ENCODE measurements around the gene OAF.

DNA sequence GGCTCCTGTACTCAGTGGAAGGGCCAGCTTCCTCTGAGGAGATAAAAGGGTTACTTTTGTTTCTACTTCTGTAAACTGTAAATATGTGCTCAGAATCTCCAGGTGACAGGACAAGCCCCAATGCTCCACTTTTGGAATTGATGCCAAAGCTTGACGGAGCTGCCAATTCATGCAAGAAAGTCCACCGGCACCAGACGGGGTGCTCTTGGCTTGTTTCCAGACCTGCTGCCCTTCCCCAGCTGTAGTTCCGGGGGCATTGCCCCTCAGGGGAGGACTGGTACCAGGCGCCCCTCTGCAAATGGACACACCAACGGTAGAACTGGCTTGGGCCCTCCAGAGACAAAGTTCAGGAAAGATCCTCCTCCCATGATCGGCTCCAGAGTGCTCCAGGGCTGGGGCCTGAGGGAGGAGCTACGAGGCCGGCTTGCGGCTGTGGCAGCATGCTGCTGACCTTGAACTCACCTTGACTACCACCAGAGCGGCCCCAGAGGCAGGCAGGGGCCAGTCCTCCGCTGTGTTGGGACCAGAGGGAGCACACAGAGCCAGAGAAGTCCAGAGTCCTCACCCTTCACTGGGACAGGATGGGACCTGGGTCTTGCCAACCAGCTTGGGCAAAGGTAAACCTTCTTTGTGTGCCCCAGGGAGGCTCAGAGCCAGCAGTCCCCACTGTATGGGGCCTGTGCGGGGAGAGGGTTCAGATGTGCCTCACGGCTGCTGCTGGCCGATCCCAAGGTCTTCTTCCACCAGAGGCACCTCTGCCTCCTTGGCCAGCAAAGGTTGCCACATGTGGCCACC, 17.8 kb upstream of the OAF start:
- TF ChIP-seq EGR1 (IDR thresholded peaks at IDR 0.05; ENCODE audit: low read depth in 2 of 2) (peak in 1 of 2 donors; percentile 52), YY1 (IDR thresholded peaks at IDR 0.05) (peak; percentile 84), GABPA (IDR thresholded peaks at IDR 0.05 in 1 of 2, conservative IDR thresholded peaks at IDR 0.05 in 1 of 2) (peak in 1 of 2 donors; percentile 62), SP1 (IDR thresholded peaks at IDR 0.05) (peak; percentile 95), REST (IDR thresholded peaks at IDR 0.05) (peak; percentile 65), RXRA (IDR thresholded peaks at IDR 0.05) (peak; percentile 98 to 99)
- TF ChIP-seq, protein P1, sequence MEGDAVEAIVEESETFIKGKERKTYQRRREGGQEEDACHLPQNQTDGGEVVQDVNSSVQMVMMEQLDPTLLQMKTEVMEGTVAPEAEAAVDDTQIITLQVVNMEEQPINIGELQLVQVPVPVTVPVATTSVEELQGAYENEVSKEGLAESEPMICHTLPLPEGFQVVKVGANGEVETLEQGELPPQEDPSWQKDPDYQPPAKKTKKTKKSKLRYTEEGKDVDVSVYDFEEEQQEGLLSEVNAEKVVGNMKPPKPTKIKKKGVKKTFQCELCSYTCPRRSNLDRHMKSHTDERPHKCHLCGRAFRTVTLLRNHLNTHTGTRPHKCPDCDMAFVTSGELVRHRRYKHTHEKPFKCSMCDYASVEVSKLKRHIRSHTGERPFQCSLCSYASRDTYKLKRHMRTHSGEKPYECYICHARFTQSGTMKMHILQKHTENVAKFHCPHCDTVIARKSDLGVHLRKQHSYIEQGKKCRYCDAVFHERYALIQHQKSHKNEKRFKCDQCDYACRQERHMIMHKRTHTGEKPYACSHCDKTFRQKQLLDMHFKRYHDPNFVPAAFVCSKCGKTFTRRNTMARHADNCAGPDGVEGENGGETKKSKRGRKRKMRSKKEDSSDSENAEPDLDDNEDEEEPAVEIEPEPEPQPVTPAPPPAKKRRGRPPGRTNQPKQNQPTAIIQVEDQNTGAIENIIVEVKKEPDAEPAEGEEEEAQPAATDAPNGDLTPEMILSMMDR (IDR thresholded peaks at IDR 0.05; ENCODE audit: low read depth, low read length, missing input control) = no peak
- TF ChIP-seq, protein P2, sequence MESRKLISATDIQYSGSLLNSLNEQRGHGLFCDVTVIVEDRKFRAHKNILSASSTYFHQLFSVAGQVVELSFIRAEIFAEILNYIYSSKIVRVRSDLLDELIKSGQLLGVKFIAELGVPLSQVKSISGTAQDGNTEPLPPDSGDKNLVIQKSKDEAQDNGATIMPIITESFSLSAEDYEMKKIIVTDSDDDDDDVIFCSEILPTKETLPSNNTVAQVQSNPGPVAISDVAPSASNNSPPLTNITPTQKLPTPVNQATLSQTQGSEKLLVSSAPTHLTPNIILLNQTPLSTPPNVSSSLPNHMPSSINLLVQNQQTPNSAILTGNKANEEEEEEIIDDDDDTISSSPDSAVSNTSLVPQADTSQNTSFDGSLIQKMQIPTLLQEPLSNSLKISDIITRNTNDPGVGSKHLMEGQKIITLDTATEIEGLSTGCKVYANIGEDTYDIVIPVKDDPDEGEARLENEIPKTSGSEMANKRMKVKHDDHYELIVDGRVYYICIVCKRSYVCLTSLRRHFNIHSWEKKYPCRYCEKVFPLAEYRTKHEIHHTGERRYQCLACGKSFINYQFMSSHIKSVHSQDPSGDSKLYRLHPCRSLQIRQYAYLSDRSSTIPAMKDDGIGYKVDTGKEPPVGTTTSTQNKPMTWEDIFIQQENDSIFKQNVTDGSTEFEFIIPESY (IDR thresholded peaks at IDR 0.05) = peak; percentile 79
- TF ChIP-seq, protein P3, sequence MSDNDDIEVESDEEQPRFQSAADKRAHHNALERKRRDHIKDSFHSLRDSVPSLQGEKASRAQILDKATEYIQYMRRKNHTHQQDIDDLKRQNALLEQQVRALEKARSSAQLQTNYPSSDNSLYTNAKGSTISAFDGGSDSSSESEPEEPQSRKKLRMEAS (IDR thresholded peaks at IDR 0.05) = peak; percentile 96
